ENCODE data around the gene GRHL1. TPM values are rescaled to one million over a fixed set of nuclear protein-coding genes. Genes with fewer than 3 reads are reported as not detected.

GRHL1 gene
- total RNA-seq, 4 donors from 2014 or later: 112 to 233 (median 121) TPM

DNA sequence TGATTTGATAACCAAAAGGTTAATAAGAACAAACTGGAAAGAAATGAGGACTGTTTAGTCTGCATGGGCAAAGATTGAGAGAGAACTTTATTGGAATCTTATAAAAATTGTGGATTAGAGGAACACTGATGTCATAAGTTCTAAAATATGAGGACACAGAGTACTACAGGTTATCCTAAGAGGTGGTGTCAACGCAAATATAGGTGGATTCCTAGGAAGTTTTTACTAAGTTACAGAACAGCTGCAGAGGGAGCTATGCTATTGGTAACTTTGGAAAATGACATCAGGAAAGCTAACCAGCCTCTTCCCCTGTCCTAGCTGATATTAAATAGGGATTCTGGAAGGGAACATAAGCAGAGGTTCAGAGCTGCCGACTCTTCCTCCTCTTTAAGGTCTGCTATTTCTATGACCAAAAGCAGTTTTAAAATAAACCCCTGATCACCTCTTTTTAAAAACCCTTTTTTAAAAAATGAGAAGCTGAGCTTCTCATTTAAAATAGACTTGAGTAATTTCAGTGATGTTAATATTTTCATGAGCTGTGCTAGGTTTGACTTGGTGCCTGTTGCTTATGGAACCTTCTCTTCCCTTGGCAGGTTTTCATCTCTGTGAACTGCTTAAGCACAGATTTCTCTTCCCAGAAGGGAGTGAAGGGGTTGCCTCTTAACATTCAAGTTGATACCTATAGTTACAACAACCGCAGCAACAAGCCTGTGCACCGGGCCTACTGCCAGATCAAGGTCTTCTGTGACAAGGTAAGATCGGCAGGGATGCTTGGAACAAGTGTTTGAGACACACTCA is 34.2 kb downstream of the GRHL1 start:
- WGBS: 87% methylated on average over 5 of the region's 5 CpGs
- DNase-seq (ENCODE audit: low spot score in 2 of 2): no peak

DNA sequence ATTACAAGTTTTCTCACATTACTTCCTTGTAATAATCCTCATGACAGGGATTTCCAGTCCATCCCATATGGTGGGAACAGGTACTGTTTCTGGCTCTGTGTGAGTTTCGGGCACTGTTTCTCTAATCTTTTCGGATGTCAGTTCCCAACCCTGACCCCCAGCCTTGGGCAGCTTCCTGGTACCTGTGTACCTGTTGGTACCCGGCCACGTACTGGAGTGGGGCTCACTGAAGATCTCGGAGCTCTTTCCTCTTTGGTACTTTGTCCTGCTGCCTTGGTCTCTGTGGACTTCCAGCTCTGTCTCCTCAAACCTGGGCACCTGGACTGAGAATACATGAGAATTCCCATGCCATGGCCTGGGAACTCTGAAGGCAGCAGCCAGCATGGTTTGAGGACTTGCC is 36.8 kb downstream of the GRHL1 start:
- WGBS: 92% methylated on average over 5 of the region's 5 CpGs
- no peak overlapping the region for H3K4me3 ChIP-seq
- H3K27me3 ChIP-seq: no peaks in the 10 kb centered on the region
- peaks cover 18% of the 10 kb centered on the region for H3K36me3 ChIP-seq
- H3K9me3 ChIP-seq: no peaks in the 10 kb centered on the region
- H3K4me1 ChIP-seq: peaks cover 55% of the 10 kb centered on the region
- TF ChIP-seq POLR2AphosphoS5 (IDR thresholded peaks at IDR 0.05): no peak
- no peak for TF ChIP-seq EP300 (IDR thresholded peaks at IDR 0.05)
- TF ChIP-seq CTCF (IDR thresholded peaks at IDR 0.05): no peak
- no peak for DNase-seq (ENCODE audit: low spot score in 2 of 2)
- H3K27ac ChIP-seq: no peak overlapping the region

More for the DNA sequence above, 34.2 kb downstream of the GRHL1 start:
- Histone ChIP-seq H3K4me1 (peaks cover 42% of the 10 kb centered on the region), H3K36me3 (peaks cover 14% of the 10 kb centered on the region), H3K4me3 (no peak overlapping the region), H3K27me3 (no peaks in the 10 kb centered on the region), H3K27ac (peak overlapping the region; percentile 24), H3K9me3 (no peaks in the 10 kb centered on the region)
- TF ChIP-seq EP300 (IDR thresholded peaks at IDR 0.05) (no peak), CTCF (IDR thresholded peaks at IDR 0.05) (no peak), POLR2AphosphoS5 (IDR thresholded peaks at IDR 0.05) (no peak), POLR2A (IDR thresholded peaks at IDR 0.05) (no peak)

DNA sequence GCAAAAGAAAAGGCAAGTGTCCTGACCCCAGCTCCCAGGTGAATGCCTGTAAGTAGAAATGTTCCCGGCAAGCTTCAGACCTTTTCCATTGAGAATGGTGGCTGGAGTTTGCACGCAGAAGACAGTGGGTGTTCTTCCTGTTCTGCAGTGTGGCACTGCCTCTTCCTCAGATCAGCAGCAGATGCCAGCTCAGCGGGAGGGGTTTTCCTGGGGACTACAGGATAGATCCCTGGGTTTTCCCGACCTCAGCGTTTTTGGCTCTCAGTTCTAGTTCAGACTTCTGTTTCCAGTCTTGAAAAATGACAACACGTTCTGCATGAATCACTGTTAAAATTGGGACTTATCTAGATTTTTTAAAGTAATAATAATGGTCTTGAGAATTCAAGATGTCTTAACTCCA is 39.2 kb downstream of the GRHL1 start:
- no peak for TF ChIP-seq POLR2AphosphoS5 (IDR thresholded peaks at IDR 0.05)
- TF ChIP-seq EP300 (IDR thresholded peaks at IDR 0.05): no peak
- no peak for TF ChIP-seq POLR2A (IDR thresholded peaks at IDR 0.05)
- TF ChIP-seq CTCF (IDR thresholded peaks at IDR 0.05): no peak
- 44% methylated on average over 6 of the region's 6 CpGs for WGBS
- DNase-seq (ENCODE audit: low spot score in 2 of 2): no peak

DNA sequence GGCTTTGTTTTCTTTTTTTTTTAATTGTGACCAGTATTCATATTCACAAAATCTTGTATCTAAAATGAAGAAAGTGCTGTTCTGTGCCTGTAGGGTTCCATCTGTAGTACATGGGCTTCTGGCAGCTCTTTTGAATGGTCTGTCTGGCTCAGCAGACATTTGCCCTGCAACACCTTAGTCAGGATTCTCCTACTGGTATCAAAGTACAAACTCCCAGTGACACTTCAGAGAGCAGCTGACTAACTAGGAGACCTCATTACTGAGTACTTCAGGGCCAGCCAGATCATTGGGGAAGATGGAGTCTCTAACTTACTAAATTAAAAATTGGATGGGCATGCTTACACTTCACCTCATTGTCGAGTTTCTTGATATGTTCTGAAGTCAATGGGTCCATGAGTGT is 39.7 kb downstream of the GRHL1 start:
- H3K27ac ChIP-seq: peak overlapping the region; percentile 11
- WGBS: 67% methylated on average over 1 of the region's 1 CpG
- H3K4me1 ChIP-seq: peaks cover 37% of the 10 kb centered on the region
- DNase-seq (ENCODE audit: low spot score in 2 of 2): no peak
- H3K27me3 ChIP-seq: no peaks in the 10 kb centered on the region
- TF ChIP-seq CTCF (IDR thresholded peaks at IDR 0.05): no peak
- TF ChIP-seq POLR2AphosphoS5 (IDR thresholded peaks at IDR 0.05): no peak
- TF ChIP-seq EP300 (IDR thresholded peaks at IDR 0.05): no peak
- no peak for TF ChIP-seq POLR2A (IDR thresholded peaks at IDR 0.05)
- H3K9me3 ChIP-seq: no peaks in the 10 kb centered on the region
- H3K36me3 ChIP-seq: peaks cover 30% of the 10 kb centered on the region
- H3K4me3 ChIP-seq: no peak overlapping the region

More for the DNA sequence above, 39.2 kb downstream of the GRHL1 start:
- no peak overlapping the region for H3K4me3 ChIP-seq
- no peaks in the 10 kb centered on the region for H3K9me3 ChIP-seq
- no peaks in the 10 kb centered on the region for H3K27me3 ChIP-seq
- peak overlapping the region; percentile 11 for H3K27ac ChIP-seq
- peaks cover 25% of the 10 kb centered on the region for H3K36me3 ChIP-seq
- H3K4me1 ChIP-seq: peaks cover 41% of the 10 kb centered on the region

GRCh38 chr2:9991829-9992273 is 40.4 kb downstream of the GRHL1 start:
- peaks cover 37% of the 10 kb centered on the region for H3K4me1 ChIP-seq
- no peak overlapping the region for H3K4me3 ChIP-seq
- H3K27ac ChIP-seq: peak overlapping the region; percentile 11
- H3K36me3 ChIP-seq: peaks cover 31% of the 10 kb centered on the region
- DNase-seq (ENCODE audit: low spot score in 2 of 2): no peak
- WGBS: 68% methylated on average over 6 of the region's 6 CpGs
- TF ChIP-seq EP300 (IDR thresholded peaks at IDR 0.05) (no peak), POLR2AphosphoS5 (IDR thresholded peaks at IDR 0.05) (no peak), POLR2A (IDR thresholded peaks at IDR 0.05) (no peak), CTCF (IDR thresholded peaks at IDR 0.05) (no peak)
- no peaks in the 10 kb centered on the region for H3K9me3 ChIP-seq
- H3K27me3 ChIP-seq: no peaks in the 10 kb centered on the region

Measured in suprapubic skin (tissue), 4 donors.